Parathyroid adenoma (tissue), 2 donors: Measurements from ENCODE around the gene AGAP1.

ENCODE experiments used
- H2AFZ ChIP-seq: fragments of 300-600 bp; sonication (generic); one replicate; pipeline ENCODE4 v1.7.0; 2017; ENCODE audit warnings: antibody characterized with exemption, mild to moderate bottlenecking
- H3K27ac ChIP-seq: fragments of 300-600 bp; sonication (generic); one replicate; pipeline ENCODE4 v1.7.0; 2017
- H3K27me3 ChIP-seq: fragments of 300-600 bp; sonication (generic); one replicate; pipeline ENCODE4 v1.7.0; 2017; ENCODE audit warnings: low read length; ENCODE audit not compliant: control insufficient read depth, insufficient read depth
- H3K36me3 ChIP-seq: fragments of 300-600 bp; sonication (generic); one replicate; pipeline ENCODE4 v1.7.0; 2017; ENCODE audit warnings: low read length; ENCODE audit not compliant: control insufficient read depth, insufficient read depth
- H3K4me1 ChIP-seq: fragments of 300-600 bp; sonication (generic); one replicate; pipeline ENCODE4 v1.7.0; 2017; ENCODE audit warnings: control low read depth
- H3K4me2 ChIP-seq: fragments of 300-600 bp; sonication (generic); one replicate; pipeline ENCODE4 v1.7.0; 2017; ENCODE audit warnings: low read length
- H3K4me3 ChIP-seq: fragments of 300-600 bp; sonication (generic); one replicate; pipeline ENCODE4 v1.7.0; 2017; ENCODE audit warnings: low read depth, low read length
- H3K79me2 ChIP-seq: fragments of 300-600 bp; sonication (generic); one replicate; pipeline ENCODE4 v1.7.0; 2017; ENCODE audit warnings: control low read depth
- H3K9ac ChIP-seq: fragments of 300-600 bp; sonication (generic); one replicate; pipeline ENCODE4 v1.7.0; 2017; ENCODE audit warnings: mild to moderate bottlenecking
- H3K9me3 ChIP-seq: fragments of 300-600 bp; sonication (generic); one replicate; pipeline ENCODE4 v1.7.0; 2017; ENCODE audit warnings: low read length; ENCODE audit not compliant: control insufficient read depth
- CTCF ChIP-seq: fragments of 300-600 bp; sonication (generic); IDR thresholded peaks from one replicate; pipeline ENCODE4 v1.7.0; 2017; ENCODE audit warnings: antibody characterized with exemption, mild to moderate bottlenecking
- donor health status: primary hyperparathyroidism.

The AGAP1 gene

GRCh38 chr2:235530735-235531134, 36.9 kb downstream of the AGAP1 start:
- Histone ChIP-seq H3K9ac (no peak overlapping the region), H3K36me3 (no peaks in the 10 kb centered on the region), H3K79me2 (peaks cover 49% of the 10 kb centered on the region), H3K4me2 (no peak overlapping the region), H3K9me3 (no peaks in the 10 kb centered on the region), H3K27me3 (no peaks in the 10 kb centered on the region), H3K4me3 (no peak overlapping the region), H2AFZ (no peak overlapping the region), H3K4me1 (peaks cover 4% of the 10 kb centered on the region), H3K27ac (no peak overlapping the region)
- no peak for TF ChIP-seq CTCF

DNA sequence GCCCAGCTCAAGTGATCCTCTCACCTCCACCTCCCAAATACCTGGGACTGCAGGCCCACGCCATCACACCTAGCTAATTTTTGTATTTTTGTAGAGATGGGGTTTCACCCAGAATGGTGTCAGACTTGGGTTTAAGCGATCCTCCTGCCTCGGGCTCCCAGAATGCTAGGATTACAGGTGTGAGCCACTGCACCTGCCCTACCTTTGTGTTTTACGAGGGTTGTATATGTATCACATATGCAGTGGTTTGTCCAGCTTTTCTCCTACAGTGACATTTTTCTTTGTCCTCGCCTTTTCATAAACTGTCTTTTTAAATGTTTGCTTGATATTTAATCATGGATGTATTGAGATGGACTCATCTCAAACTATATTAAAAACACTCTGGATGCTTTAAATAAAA, 38.5 kb downstream of the AGAP1 start:
- no peaks in the 10 kb centered on the region for H3K27me3 ChIP-seq

GRCh38 chr2:235533198-235533597, 39.4 kb downstream of the AGAP1 start:
- H3K9ac ChIP-seq: no peak overlapping the region
- H3K79me2 ChIP-seq: peaks cover 52% of the 10 kb centered on the region
- peaks cover 4% of the 10 kb centered on the region for H3K4me1 ChIP-seq
- H3K9me3 ChIP-seq: no peaks in the 10 kb centered on the region
- no peak overlapping the region for H3K4me3 ChIP-seq
- no peaks in the 10 kb centered on the region for H3K36me3 ChIP-seq
- H3K27me3 ChIP-seq: no peaks in the 10 kb centered on the region
- TF ChIP-seq CTCF: no peak
- H3K4me2 ChIP-seq: no peak overlapping the region
- H2AFZ ChIP-seq: no peak overlapping the region
- no peak overlapping the region for H3K27ac ChIP-seq

More for the DNA sequence above, 38.5 kb downstream of the AGAP1 start:
- Histone ChIP-seq H3K4me3 (no peak overlapping the region), H3K36me3 (no peaks in the 10 kb centered on the region), H3K9me3 (no peaks in the 10 kb centered on the region), H3K4me1 (peaks cover 4% of the 10 kb centered on the region), H3K4me2 (no peak overlapping the region), H3K79me2 (peaks cover 52% of the 10 kb centered on the region), H2AFZ (no peak overlapping the region), H3K27ac (no peak overlapping the region), H3K9ac (no peak overlapping the region)
- TF ChIP-seq CTCF: no peak

DNA sequence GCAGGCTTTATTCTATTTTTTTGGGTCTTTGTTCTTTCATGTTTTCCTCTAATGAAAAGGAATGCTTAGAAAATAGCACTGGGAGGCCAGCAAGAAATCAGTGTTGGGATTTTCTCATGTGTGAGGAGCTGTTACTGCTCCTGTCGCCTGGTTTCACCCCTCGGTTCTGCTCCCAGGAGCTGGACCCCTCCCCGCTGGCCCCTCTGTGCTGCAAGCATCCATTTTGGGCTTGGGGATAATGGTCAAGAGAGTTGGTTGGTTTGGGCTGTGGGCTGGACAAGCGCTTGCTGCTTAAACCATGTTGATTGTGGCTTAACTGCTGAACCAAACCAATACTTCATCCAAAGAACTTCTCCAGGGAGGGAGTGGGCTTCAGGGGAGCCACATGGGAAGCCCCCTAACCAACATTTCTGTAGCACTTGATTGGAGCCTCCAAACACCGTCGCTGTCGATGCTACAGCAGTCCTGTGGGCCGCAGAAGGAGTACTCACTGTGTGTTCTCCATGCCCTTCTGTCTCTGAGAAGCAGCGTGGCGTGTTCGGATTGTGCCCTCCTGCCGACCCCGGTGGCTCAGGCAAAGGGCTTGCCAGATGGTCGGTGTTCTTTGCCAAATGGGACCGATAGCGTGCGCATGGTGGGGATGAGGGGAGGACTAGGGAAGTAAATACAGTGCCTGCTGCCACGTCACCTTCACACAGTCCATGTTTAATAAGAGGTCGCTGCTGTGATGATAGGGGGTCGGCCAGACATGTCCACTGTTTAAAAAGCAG, 40.0 kb downstream of the AGAP1 start:
- Histone ChIP-seq H3K36me3 (no peaks in the 10 kb centered on the region), H3K4me3 (no peak overlapping the region), H3K4me1 (peaks cover 8% of the 10 kb centered on the region), H3K9ac (no peak overlapping the region), H2AFZ (no peak overlapping the region), H3K9me3 (no peaks in the 10 kb centered on the region), H3K27ac (no peak overlapping the region), H3K4me2 (no peak overlapping the region), H3K79me2 (peaks cover 46% of the 10 kb centered on the region), H3K27me3 (no peaks in the 10 kb centered on the region)
- TF ChIP-seq CTCF: no peak
